PC-9 (cell line): Measurements from ENCODE around the gene CARMIL1. TPM values are rescaled to one million over a fixed set of nuclear protein-coding genes. Genes with fewer than 3 reads are reported as not detected.

Experiments used
- BruUV-seq: library from RNA; stranded (reverse); fragments of 400-500 nt; replicated peaks from 2 replicates; lab custom pipeline; 2021; lab: Mats Ljungman, UMichigan
- CTCF ChIA-PET: fragments of 300-600 bp; sonication (Branson Sonifier 250); formaldehyde crosslinking; loops from one replicate; lab custom pipeline; 2022; ENCODE audit warnings: antibody characterized with exemption; lab: Charles Lee
- POLR2A ChIA-PET: fragments of 300-600 bp; sonication (Branson Sonifier 250); formaldehyde crosslinking; loops from one replicate; lab custom pipeline; 2022; ENCODE audit warnings: antibody characterized with exemption; ENCODE audit not compliant: unreplicated experiment; lab: Charles Lee
- DNase-seq, 2 experiments: peaks; one replicate each; pipeline versions ENCODE4 v3.0.0 to v3.0.0-alpha.2; 2015 to 2022; ENCODE audit warnings: mixed read lengths in 1 of 2
- H2AFZ ChIP-seq: fragments of 200-600 bp; sonication (generic); 2 replicates; pipeline ENCODE4 v1.8.1; 2017; ENCODE audit warnings: antibody characterized with exemption
- H3F3A ChIP-seq: fragments of 200-600 bp; sonication (generic); 2 replicates; pipeline ENCODE4 v1.8.1; 2017; ENCODE audit warnings: antibody characterized with exemption, mild to moderate bottlenecking, low read depth; ENCODE audit not compliant: insufficient read depth
- H3K27ac ChIP-seq: fragments of 200-600 bp; sonication (generic); 2 replicates; pipeline ENCODE4 v1.6.1; 2016; ENCODE audit warnings: mixed run types
- H3K27me3 ChIP-seq: fragments of 200-600 bp; sonication (generic); 2 replicates; pipeline ENCODE4 v1.6.1; 2016; ENCODE audit warnings: low read depth, mixed run types; ENCODE audit not compliant: insufficient read depth
- H3K36me3 ChIP-seq: fragments of 200-600 bp; sonication (generic); 2 replicates; pipeline ENCODE4 v1.6.1; 2016; ENCODE audit warnings: low read depth, mixed run types
- H3K4me1 ChIP-seq: fragments of 200-600 bp; sonication (generic); replicated peaks from 2 replicates; pipeline ENCODE4 v1.6.1; 2016; ENCODE audit warnings: mixed run types; ENCODE audit not compliant: insufficient read depth
- H3K4me2 ChIP-seq: fragments of 200-600 bp; sonication (generic); 2 replicates; pipeline ENCODE4 v1.6.1; 2017; ENCODE audit warnings: mixed run types
- H3K4me3 ChIP-seq: fragments of 200-600 bp; sonication (generic); 2 replicates; pipeline ENCODE4 v1.6.1; 2016; ENCODE audit warnings: mixed run types
- H3K79me2 ChIP-seq: fragments of 200-600 bp; sonication (generic); 2 replicates; pipeline ENCODE4 v1.6.1; 2017; ENCODE audit warnings: low read depth, mixed run types
- H3K9me2 ChIP-seq: fragments of 200-600 bp; sonication (generic); 2 replicates; pipeline ENCODE4 v1.8.1; 2017; ENCODE audit warnings: mild to moderate bottlenecking; ENCODE audit not compliant: insufficient read depth
- H3K9me3 ChIP-seq: fragments of 200-600 bp; sonication (generic); 2 replicates; pipeline ENCODE4 v1.8.1; 2016; ENCODE audit warnings: low read depth; ENCODE audit not compliant: insufficient read depth
- H4K20me1 ChIP-seq: fragments of 200-600 bp; sonication (generic); 2 replicates; pipeline ENCODE4 v1.8.1; 2017; ENCODE audit not compliant: insufficient read depth
- CTCF ChIP-seq: fragments of 200-600 bp; sonication (generic); conservative IDR thresholded peaks from 2 replicates; pipeline ENCODE4 v1.6.1; 2017; ENCODE audit warnings: mixed run types, antibody characterized with exemption, mild to moderate bottlenecking, moderate library complexity
- EZH2 ChIP-seq: fragments of 200-600 bp; sonication (generic); IDR thresholded peaks from 2 replicates; pipeline ENCODE4 v1.8.0; 2017; ENCODE audit warnings: antibody characterized with exemption, low read depth
- intact Hi-C: fragments of 100-400 bp; cut with micrococcal nuclease; formaldehyde crosslinking; loops from one replicate; pipeline ENCODE4 v1.10.0; 2022; ENCODE audit not compliant: unreplicated experiment
- total RNA-seq: library from RNA; stranded (reverse); gene quantifications from 2 replicates; pipeline ENCODE4 v1.2.3, GENCODE V29; 2021

The CARMIL1 gene
- total RNA-seq, 1 experiment from 2014 or later = 33.1 TPM

- Histone ChIP-seq H3K36me3 (no peaks in the 10 kb centered on the region), H3K9me2 (no peaks in the 10 kb centered on the region), H4K20me1 (no peaks in the 10 kb centered on the region), H3K4me1 (no peaks in the 10 kb centered on the region), H3K4me2 (no peak overlapping the region), H3K27me3 (no peaks in the 10 kb centered on the region), H2AFZ (no peak overlapping the region), H3K79me2 (no peaks in the 10 kb centered on the region), H3K4me3 (no peak overlapping the region), H3K9me3 (no peaks in the 10 kb centered on the region), H3K27ac (no peak overlapping the region), H3F3A (no peaks in the 10 kb centered on the region)
- intact Hi-C loops = no loop called here
- POLR2A ChIA-PET = no interaction called here
- no TSS peak for BruUV-seq
- CTCF ChIA-PET = no interaction called here
- no peak for DNase-seq
- TF ChIP-seq CTCF = no peak
- no peak for TF ChIP-seq EZH2
Observed at GRCh38 chr6:25640891-25641290, 361.7 kb downstream of the CARMIL1 start.

- BruUV-seq = no TSS peak
- H3K4me2 ChIP-seq = no peak overlapping the region
- ChIA-PET CTCF (interaction anchor here (0.6 kb wide), 1 partner anchor 376 kb away, joined by 7 read pairs; a partner anchor contains a TSS), POLR2A (interaction anchor here (0.6 kb wide), 1 partner anchor 278 kb away, joined by 8 read pairs; no protein-coding TSS in a partner anchor)
- H3F3A ChIP-seq = no peaks in the 10 kb centered on the region
- no peaks in the 10 kb centered on the region for H3K79me2 ChIP-seq
- intact Hi-C loops = no loop called here
- no peaks in the 10 kb centered on the region for H3K9me2 ChIP-seq
- H3K4me3 ChIP-seq = no peak overlapping the region
- no peaks in the 10 kb centered on the region for H3K36me3 ChIP-seq
- no peak overlapping the region for H3K27ac ChIP-seq
- no peak for DNase-seq
- H4K20me1 ChIP-seq = no peaks in the 10 kb centered on the region
- H3K9me3 ChIP-seq = no peaks in the 10 kb centered on the region
- TF ChIP-seq CTCF (no peak), EZH2 (no peak)
- H3K27me3 ChIP-seq = no peaks in the 10 kb centered on the region
- no peaks in the 10 kb centered on the region for H3K4me1 ChIP-seq
- no peak overlapping the region for H2AFZ ChIP-seq
Observed at GRCh38 chr6:25641377-25641776, 362.2 kb downstream of the CARMIL1 start.

GRCh38 chr6:25641940-25642666, 362.9 kb downstream of the CARMIL1 start:
- intact Hi-C loops = no loop called here
- no peaks in the 10 kb centered on the region; the same call in 1 of the 2 replicates for H3K9me2 ChIP-seq
- BruUV-seq = no TSS peak
- TF ChIP-seq EZH2 (no peak), CTCF (no peak)
- no peaks in the 10 kb centered on the region for H4K20me1 ChIP-seq
- no peak for DNase-seq
- H3K4me3 ChIP-seq = no peak overlapping the region
- no peak overlapping the region for H2AFZ ChIP-seq
- H3K27ac ChIP-seq = no peak overlapping the region
- no peaks in the 10 kb centered on the region for H3K4me1 ChIP-seq
- ChIA-PET POLR2A (interaction anchor here (0.6 kb wide), 2 partner anchors 277 to 370 kb away, joined by 4 to 8 read pairs; no protein-coding TSS in a partner anchor), CTCF (interaction anchor here (0.6 kb wide), 1 partner anchor 376 kb away, joined by 7 read pairs; a partner anchor contains a TSS)
- H3K27me3 ChIP-seq = no peaks in the 10 kb centered on the region
- no peaks in the 10 kb centered on the region for H3F3A ChIP-seq
- no peaks in the 10 kb centered on the region for H3K79me2 ChIP-seq
- no peaks in the 10 kb centered on the region for H3K36me3 ChIP-seq
- H3K9me3 ChIP-seq = no peaks in the 10 kb centered on the region
- H3K4me2 ChIP-seq = no peak overlapping the region
